Superior temporal gyrus (tissue), 1 donor: ENCODE measurements around the gene ABI2.

ENCODE experiments used
- DNase-seq: peaks from one replicate; pipeline ENCODE4 v3.0.0-alpha.2; 2016; ENCODE audit errors: extremely low spot score

The ABI2 gene

GRCh38 chr2:203476881-203477280 lies 148.7 kb downstream of the ABI2 start:
- no peak for DNase-seq

GRCh38 chr2:203480623-203481022 lies 152.4 kb downstream of the ABI2 start:
- no peak for DNase-seq

GRCh38 chr2:203484266-203485112 lies 156.3 kb downstream of the ABI2 start:
- peak; percentile 56 for DNase-seq

GRCh38 chr2:203489531-203489930 lies 161.3 kb downstream of the ABI2 start:
- no peak for DNase-seq

- no peak for DNase-seq
These were observed 162.2 kb downstream of the ABI2 start for GRCh38 chr2:203490391-203490790.

- no peak for DNase-seq
These were observed 164.8 kb downstream of the ABI2 start for GRCh38 chr2:203492965-203493364.
